ENCODE results near the gene SLC20A1.
"Not testable (repeated sequence)": the region's sequence is repeated elsewhere in the genome, so short reads cannot be mapped to it uniquely, and the experiment has no call there.

The SLC20A1 gene, protein sequence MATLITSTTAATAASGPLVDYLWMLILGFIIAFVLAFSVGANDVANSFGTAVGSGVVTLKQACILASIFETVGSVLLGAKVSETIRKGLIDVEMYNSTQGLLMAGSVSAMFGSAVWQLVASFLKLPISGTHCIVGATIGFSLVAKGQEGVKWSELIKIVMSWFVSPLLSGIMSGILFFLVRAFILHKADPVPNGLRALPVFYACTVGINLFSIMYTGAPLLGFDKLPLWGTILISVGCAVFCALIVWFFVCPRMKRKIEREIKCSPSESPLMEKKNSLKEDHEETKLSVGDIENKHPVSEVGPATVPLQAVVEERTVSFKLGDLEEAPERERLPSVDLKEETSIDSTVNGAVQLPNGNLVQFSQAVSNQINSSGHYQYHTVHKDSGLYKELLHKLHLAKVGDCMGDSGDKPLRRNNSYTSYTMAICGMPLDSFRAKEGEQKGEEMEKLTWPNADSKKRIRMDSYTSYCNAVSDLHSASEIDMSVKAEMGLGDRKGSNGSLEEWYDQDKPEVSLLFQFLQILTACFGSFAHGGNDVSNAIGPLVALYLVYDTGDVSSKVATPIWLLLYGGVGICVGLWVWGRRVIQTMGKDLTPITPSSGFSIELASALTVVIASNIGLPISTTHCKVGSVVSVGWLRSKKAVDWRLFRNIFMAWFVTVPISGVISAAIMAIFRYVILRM

DNA sequence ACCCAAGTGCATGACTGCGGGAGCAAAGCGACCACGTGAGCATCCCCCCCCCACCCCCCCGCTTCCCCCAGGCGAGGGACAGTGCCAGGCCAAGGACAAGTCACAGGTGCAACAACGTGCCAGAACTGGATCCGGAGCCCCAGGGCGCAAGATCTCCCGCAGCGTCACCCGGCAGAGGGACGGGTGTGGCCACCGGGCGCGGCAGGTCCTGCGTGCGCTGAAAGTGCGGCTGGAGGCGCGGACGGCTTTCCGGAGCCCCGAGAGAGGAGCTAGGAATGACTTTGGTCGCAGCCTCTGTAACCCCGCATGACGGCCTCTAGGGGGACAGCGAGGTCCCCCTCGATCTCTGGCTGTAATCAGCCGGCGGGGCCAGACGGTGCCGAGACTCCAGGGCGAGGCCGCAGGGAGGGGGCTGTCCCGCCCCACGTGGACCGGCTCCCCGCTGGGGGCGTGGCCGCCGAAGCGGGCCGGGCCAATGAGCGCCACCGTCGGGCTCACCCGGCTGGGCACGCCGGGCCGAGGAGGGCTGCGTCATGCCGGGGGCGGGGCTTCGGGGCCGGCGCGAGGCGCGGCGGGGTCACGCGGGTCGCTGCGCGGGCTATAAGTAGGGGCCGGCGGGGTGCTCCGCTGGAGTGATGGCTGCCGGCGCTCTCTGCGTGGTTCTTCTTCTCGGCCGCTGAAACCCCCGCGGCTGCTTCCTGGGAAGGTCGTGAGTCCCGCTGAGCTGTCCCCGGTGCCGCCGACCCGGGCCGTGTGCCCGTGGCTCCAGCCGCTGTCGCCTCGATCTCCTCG is at the start of gene SLC20A1:
TSS of gene SLC20A1 (plus strand) at position 630 of the 792 bp plus-strand sequence. CDS start 890 bp downstream, outside the sequence.
- peak; percentile 97 for DNase-seq (ENCODE audit: low read depth)

DNA sequence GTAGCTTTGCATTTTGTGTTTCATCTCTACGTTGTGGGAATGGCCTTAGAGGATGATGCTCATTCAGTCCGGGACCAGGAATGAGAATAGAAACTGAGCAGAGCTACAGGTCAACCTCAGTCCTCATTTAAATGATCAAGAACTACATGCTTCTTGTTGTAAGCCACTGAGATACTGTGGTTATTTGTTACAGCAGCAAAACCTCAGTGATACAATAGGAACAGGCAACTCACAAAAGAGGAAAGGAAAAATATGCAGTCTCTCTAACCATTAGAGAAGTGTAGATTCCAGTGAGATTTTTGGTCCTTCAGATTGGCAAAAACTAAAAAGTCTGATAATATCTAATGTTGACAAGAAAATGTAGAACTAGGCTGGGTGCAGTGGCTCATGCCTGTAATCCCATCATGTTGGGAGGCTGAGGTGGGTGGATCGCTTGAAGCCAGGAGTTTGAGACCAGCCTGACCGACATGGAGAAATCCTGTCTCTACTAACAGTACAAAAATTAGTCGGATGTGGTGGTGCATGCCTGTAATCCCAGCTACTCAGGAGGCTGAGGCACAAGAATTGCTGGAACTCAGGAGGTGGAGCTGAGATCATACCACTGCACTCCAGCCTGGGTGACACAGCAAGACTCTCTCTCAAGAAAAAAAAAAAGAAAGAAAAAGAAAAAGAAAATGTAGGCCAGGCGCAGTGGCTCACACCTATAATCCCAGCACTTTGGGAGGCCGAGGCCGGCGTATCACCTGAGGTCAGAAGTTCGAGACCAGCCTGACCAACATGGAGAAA is 48.0 kb upstream of the SLC20A1 start:
- DNase-seq (ENCODE audit: low read depth), result no peak

DNA sequence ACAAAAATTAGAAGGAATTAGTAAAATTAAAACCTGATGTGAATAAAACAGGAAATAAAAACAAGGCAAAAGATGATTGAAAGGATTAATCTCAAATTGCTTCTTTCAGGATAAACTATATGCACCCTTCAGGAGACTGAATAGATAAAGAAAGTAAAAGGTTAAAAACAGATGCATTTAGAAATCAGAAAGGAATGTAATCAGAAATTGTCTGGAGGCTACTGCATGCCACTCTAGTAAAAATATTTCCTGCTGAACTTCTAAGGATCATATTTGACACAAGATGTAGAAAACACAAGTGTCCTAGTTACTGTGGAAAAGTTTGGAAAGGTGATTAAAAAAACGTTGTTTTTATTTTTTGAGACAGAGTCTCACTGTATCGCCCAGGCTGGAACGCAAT is 45.1 kb upstream of the SLC20A1 start:
- DNase-seq (ENCODE audit: low read depth), result no peak

DNA sequence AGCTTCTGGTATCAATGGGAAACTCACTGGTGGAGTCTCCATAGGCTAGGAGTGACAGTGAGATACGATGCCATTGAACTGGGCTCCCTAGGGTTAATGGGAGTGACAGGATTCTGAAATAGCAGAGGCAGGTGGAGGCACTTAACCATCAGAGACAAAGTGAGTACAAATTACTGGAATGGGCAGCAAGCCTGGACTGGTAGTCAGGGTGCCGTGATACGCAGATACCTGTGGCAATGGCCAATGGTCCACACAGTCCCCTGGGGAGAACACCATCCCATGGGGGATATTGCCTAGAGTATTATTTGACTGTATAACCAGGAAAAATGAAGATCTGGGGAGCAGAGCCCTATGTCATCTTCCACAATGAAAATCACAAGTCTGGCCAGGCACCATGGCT is 44.0 kb upstream of the SLC20A1 start:
- no peak for DNase-seq (ENCODE audit: low read depth)

DNA sequence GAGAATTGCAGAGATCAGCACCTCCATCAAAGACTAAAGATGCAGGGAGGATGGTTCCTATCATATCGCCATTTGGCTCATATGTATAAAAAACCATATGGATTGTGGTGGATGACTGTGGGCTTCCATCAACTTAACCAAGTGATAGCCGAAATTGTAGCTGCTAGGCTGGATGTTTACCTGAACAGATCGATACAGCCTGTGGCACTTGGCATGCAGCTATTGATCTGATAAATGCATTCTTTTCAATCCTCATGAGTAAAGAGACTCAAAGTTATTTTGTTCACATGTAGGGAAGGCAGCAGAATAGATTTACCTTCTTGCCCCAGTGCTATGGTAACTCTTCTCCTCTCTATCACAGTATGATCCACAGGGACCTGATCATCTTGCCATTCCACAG is 42.8 kb upstream of the SLC20A1 start:
- no peak for DNase-seq (ENCODE audit: low read depth)

DNA sequence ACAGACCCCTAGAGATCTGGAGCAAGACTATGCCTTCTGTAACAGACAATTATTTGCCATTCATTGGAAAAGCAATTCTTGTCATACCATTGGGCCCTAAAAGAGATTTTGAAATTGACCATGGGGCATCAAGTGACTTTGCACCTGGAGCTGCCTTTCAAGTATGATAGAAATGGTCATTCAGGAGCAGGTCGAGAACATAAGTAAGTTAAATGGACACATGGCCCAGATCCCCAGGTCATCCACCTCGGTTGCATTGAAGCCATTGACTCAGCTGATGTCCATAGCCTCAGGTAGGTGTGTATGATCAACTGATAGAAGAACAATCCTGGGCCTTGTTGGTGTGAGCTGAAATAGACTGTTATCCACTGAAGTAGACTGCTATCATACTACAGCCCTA is 42.0 kb upstream of the SLC20A1 start:
- no peak for DNase-seq (ENCODE audit: low read depth)

DNA sequence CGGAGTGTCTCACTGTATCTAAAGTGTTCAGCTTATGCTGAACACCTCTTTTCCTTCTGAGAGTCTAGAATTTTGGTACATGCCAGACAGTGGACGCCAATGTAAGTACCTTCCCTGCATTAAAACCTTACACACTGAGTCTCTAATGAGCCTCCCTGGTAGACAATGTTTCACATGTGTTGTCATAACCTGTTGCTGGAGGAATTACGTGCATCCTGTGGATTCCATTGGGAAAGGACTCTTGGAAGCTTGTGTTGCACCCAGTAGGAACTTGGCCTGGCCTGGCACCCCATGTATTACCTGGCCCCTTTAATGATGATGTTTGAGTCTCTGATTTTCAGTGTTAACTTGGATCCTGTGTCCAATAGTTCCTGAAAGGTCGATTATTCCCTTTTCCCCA is 40.8 kb upstream of the SLC20A1 start:
- no peak for DNase-seq (ENCODE audit: low read depth)

DNA sequence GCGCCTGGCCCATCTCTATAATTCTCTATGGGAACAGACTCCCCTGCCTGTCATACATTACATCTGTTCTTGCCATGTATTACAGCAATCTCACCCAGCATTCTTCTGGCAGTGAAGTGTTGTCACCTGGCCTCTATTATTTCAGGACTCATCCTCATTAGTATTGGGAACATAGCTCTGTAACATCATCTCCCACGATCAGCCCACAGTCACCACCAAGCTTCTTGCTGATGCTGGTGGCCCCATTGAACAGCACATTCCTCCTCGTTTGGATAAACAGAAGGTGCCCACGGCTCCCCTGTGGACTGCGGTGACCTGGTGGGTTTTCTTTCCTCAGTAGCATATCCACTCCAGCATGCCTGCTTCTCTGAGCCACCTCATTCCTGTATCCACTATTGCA is 39.8 kb upstream of the SLC20A1 start:
- DNase-seq (ENCODE audit: low read depth), result no peak

DNA sequence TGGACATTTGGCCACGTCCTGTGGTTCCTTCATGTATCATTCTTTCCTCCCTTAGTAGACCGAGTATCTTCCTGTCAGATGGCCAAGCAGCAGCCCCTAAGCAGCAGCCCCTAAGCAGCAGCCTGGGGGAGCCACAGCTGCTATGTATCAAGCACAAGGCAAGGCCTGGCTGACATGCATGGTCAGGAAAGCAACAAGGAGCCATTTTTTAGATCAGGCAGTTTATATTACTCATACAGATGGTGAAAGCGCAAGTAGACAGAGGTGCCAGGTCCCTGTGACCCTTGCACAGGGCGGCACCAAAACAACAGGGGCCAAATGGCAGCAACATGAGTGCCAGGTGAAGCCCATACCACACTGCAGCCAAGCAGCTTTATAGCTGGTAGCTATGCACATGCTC is 39.2 kb upstream of the SLC20A1 start:
- DNase-seq (ENCODE audit: low read depth), result no peak

DNA sequence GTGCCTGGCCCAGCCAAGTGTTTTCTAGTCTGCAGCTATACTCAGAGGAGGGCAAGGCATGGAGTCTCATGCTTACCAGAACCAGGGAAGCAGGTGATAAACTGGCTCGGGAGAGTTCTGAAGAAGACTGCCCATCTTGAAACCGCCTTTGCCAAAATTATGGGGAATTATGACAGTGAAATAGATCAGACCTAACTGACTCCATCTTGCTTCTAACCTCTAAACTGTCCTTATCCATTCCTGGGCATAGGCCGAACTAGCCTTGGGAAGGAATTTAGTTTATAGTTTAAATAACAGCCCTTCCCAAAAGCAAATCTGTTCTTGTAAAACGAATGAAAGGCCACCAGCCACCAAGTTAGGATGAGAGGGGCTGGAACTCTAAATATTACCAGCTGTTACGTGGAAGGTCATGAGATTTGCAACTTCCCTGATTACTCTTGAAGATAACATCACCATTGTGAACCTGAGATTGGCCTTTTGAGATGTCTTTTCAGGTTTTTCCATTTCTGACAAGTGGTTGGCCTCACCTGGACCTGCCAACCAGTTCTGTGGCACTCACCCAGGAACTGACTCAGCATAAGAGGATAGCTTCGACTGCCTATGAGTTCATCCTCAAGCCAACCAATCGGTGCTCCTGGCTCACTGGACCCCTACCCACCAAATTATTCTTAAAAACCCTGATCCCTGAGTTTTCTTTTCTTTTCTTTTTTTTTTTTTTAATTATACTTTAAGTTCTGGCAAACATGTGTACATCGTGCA is 37.9 kb upstream of the SLC20A1 start:
- no peak for DNase-seq (ENCODE audit: low read depth)

DNA sequence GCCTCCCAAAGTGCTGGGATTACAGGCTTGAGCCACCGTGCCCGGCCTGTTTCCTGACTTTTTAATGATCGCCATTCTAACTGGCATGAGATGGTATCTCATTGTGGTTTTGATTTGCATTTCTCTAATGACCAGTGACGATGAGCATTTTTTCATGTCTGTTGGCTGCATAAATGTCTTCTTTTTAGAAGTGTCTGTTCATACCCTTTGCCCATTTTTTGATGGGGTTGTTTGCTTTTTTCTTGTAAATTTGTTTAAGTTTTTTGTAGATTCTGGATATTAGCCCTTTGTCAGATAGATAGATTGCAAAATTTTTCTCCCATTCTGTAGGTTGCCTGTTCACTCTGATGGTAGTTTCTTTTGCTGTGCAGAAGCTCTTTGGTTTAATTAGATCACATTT is 36.4 kb upstream of the SLC20A1 start:
- not testable (repeated sequence) for DNase-seq (ENCODE audit: low read depth)

DNA sequence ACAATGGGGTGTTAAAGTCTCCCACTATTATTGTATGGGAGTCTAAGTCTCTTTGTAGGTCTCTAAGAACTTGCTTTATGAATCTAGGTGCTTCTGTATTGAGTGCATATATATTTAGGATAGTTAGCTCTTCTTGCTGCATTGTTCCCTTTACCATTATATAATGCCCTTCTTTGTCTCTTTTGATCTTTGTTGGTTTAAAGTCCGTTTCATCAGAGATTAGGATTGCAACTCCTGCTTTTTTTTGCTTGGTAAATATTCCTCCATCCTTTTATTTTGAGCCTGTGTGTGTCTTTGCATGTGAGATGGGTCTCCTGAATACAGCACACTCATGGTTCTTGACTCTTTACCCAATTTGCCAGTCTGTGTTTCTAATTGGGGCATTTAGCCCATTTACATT is 33.5 kb upstream of the SLC20A1 start:
- DNase-seq (ENCODE audit: low read depth), result not testable (repeated sequence)

DNA sequence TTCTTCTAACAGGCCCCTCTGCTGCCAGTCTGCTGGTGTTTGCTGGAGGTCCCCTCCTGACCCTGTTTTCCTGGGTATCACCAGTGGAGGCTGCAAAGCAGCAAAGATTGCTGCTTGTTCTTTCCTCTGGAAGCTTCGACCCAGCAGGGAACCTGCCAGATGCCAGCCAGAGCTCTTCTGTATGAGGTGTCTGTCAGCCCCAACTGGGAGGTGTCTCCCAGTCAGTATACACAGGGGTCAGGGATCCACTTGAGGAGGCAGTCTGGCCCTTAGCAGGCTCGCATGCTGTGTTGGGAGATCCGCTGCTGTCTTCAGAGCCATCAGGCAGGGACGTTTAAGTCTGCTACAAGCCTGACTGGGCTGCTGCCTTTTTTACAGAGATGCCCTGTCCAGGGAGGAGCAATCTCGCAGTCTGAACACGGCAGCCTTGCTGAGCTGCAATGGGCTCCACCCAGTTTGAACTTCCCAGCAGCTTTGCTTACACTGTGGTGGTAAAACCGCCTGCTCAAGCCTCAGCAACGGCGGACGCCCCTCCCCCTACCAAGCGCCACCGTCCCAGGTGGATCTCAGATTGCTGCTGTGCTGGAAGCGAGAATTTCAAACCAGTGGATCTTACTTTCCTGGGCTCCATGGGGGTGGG is 31.4 kb upstream of the SLC20A1 start:
- no peak for DNase-seq (ENCODE audit: low read depth)

DNA sequence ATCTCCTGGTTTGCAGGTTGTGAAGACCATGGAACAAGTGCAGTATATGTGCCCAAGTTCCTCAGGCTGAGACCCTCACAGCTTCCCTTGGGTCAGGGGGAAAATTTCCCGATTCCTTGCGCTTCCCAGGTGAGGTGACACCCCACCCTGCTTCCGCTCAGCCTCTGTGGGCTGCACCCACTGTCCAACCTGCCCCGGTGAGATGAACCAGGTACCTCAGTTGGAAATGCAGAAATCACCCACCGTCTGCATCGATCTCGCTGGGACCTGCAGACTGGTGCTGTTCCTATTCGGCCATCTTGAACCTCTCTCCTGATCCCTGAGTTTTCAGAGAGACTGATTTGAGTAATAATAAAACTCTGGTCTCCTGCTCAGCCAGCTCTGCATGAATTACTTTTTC is 30.7 kb upstream of the SLC20A1 start:
- no peak for DNase-seq (ENCODE audit: low read depth)

DNA sequence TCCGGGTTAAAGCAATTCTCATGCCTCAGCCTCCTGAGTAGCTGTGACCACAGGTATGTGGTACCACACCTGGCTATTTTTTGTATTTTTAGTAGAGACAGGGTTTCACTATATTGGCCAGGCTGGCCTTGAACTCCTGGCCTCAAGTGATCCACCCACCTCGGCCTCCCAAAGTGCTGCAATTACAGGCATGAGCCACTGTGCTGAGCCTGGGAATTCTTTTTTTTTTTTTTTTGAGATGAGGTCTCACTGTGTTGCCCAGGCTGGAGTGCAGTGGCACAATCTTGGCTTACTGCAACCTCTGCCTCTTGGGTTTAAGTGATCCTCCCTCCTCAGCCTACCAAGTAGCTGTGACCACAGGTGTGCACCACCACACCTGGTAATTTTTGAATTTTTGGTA is 29.9 kb upstream of the SLC20A1 start:
- DNase-seq (ENCODE audit: low read depth), result not testable (repeated sequence)

DNA sequence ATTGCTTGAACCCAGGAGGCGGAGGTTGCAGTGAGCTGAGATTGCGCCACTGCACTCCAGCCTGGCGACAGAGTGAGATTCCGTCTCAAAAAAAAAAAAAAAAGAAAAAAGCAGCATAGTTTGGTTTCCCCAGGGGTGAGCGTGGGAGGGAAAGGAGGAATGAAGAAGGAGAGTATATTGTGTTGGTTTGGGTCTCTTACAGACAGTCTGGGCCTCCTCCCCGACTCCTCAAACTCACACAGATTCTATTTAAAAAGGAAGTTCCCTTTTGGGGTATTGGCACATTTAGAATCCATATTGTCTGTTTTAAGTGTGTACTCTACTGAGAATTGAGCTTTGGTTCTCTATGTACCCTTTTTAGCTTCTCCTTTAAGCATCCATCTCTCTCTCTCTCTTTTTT is 27.4 kb upstream of the SLC20A1 start:
- DNase-seq (ENCODE audit: low read depth), result no peak

DNA sequence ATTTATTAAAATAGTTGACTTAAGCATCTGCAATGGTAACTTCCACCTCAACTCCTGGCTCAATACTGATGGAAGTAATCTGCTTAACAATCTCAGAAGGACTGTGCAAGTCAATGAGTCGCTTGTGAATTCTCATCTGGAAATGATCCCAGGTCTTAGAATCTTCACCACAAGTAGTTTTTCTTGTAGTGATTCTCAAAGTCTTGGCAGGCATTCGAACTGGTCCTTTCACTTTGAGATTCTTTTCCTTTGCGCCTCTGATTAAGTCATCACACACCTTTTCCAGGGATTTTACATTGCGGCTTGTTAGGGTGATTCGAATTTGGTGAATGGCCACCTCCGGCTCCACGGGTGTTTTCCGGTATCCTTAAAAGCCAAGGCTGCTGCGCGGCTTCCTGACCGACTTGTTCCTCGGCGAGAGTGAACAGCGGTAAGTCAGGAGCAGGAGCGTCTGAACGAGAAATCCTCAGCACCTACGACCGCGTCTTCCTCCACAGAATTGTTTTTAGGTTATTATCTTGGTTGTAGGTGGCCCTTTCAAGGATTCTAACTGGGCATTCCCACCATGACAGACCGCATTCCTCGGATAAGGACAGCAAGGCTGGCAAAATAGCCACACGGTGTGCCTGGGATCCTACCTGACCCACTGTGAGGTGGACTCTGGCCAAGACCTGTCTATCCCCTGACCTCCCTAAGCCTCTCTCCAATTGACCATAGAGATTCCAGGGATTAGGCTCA is 23.8 kb upstream of the SLC20A1 start:
- DNase-seq (ENCODE audit: low read depth), result no peak

DNA sequence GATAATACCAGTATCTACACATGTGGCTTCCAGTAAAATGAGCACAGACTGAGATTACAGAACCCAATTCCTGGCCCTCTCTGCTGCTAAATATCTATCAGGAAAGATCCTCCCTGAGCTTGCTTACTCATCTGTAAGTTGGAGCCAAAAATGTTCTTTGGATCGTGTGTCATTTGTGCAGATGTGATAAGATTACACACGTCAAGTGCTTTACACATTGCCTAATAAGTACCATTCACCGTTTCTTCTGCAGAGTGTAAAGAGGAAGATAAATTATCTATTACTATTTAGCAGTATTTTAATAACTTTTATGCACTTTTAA is 23.2 kb upstream of the SLC20A1 start:
- no peak for DNase-seq (ENCODE audit: low read depth)

DNA sequence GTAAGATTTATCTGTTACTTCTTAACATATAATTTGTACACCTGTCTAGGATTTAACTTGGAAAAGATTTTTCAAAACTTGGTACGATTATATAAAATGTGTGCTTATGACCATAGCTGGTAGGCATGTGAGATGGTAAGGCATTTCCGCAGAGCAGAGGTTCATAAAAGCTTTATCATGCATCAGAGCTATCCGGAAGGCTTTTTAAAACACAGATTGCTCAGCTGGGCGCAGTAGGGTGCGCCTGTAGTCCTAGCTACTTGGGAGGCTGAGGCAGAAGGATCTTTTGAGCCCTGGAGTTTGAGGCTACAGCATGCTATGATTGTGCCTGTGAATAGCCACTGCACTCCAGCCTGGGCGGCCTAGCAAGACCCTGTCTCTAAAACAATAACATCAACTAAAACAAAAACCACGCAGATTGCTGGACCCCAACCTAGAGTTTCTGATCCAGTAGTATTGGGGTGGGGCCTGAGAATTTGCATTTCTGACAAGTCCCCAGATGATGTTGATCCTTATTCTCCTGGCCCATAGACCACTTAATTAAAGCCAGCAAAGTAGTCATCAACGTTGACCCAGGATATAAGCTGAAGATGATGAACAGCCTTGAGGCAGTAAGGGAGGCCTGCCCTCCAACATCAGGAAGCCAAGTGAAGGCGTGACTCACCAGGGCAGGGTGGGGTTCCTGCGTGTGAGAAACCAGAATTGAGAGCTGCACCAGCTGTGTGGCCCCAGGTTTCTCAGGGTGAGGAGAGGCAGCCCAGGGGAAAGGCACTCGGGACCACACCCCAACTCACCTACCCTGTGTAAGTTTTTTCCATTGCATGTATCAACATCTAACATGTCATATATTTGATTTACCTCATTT is 21.6 kb upstream of the SLC20A1 start:
- DNase-seq (ENCODE audit: low read depth), result peak; percentile 57
